Uterus (tissue), 2 donors: Measurements from ENCODE around the gene SCTR.

Source experiments
- CTCF ChIP-seq, 4 experiments: fragments of 200-600 bp in 2 of 4; fragments of 450-650 bp in 2 of 4; sonication (generic) in 2 of 4; IDR thresholded peaks; one replicate each; pipeline ENCODE4 v1.5.1; 2016 to 2019; ENCODE audit warnings: antibody characterized with exemption in 4 of 4, mild to moderate bottlenecking in 2 of 4, moderate library complexity in 1 of 4
- POLR2A ChIP-seq, 2 donors: fragments of 450-650 bp; IDR thresholded peaks; one replicate each; pipeline ENCODE4 v1.6.1; 2016; ENCODE audit warnings: antibody characterized with exemption in 2 of 2, mild to moderate bottlenecking in 1 of 2, moderate library complexity in 1 of 2

GRCh38 chr2:119484834-119485233 is 39.4 kb downstream of the SCTR start:
- TF ChIP-seq CTCF (IDR thresholded peaks at IDR 0.05) = no peak
- no peak for TF ChIP-seq POLR2A (IDR thresholded peaks at IDR 0.05)
